Sigmoid colon (tissue), 7 donors: ENCODE data around the gene GEMIN8. TPM values are rescaled to one million over a fixed set of nuclear protein-coding genes. Genes with fewer than 3 reads are reported as not detected.

Experiments used
- DNase-seq: peaks from one replicate; pipeline ENCODE4 v3.0.0-alpha.2; 2019
- H3K27ac ChIP-seq, 4 donors: fragments of 200-600 bp; sonication (generic); one replicate each; pipeline ENCODE4 v1.5.1; 2016 to 2019; ENCODE audit warnings: mild to moderate bottlenecking in 1 of 4
- H3K27me3 ChIP-seq, 3 donors: fragments of 200-600 bp; sonication (generic); one replicate each; pipeline ENCODE4 v1.5.1; 2019; ENCODE audit warnings: mild to moderate bottlenecking in 1 of 3
- H3K36me3 ChIP-seq, 4 donors: fragments of 200-600 bp; sonication (generic); one replicate each; pipeline ENCODE4 v1.5.1; 2016 to 2019
- H3K4me1 ChIP-seq, 4 donors: fragments of 200-600 bp; sonication (generic); one replicate each; pipeline ENCODE4 v1.5.1; 2017 to 2019
- H3K4me3 ChIP-seq, 4 donors: fragments of 200-600 bp; sonication (generic); one replicate each; pipeline ENCODE4 v1.5.1; 2017 to 2019; ENCODE audit warnings: mild to moderate bottlenecking in 2 of 4, moderate library complexity in 1 of 4
- H3K9me3 ChIP-seq, 4 donors: fragments of 200-600 bp in 3 of 4; sonication (generic) in 3 of 4; one replicate each; pipeline versions ENCODE4 v1.5.1 to v1.6.1; 2013 to 2019
- EP300 ChIP-seq, 4 donors: sonication (generic); formaldehyde crosslinking; IDR thresholded peaks; one replicate each; pipeline ENCODE4 v1.6.1; 2017; ENCODE audit warnings: antibody characterized with exemption in 4 of 4
- POLR2A ChIP-seq, 2 donors: fragments of 450-650 bp; IDR thresholded peaks; one replicate each; pipeline ENCODE4 v1.6.1; 2016; ENCODE audit warnings: antibody characterized with exemption in 2 of 2, mild to moderate bottlenecking in 2 of 2, moderate library complexity in 2 of 2
- POLR2AphosphoS5 ChIP-seq, 4 donors: sonication (generic); formaldehyde crosslinking; IDR thresholded peaks; one replicate each; pipeline ENCODE4 v1.6.1; 2017; ENCODE audit warnings: antibody characterized with exemption in 4 of 4
- WGBS, 2 donors: extraction: QIAGEN DNeasy Blood & Tissue Kit; methylation state at CpG; one replicate each; pipeline ENCODE4 v1.1.7; 2013; 5-methylcytosine and 5-hydroxymethylcytosine counted together
- intact Hi-C: fragments of 100-400 bp; cut with DNase I; formaldehyde crosslinking; loops from one replicate; pipeline ENCODE4 v1.15.1; 2023
- polyA plus RNA-seq, 3 donors: library from polyadenylated mRNA; stranded (reverse); fragments of 200-250 nt; gene quantifications; one replicate each; pipeline ENCODE4 v1.2.3, GENCODE V29; 2013
- total RNA-seq, 4 donors: library from RNA; depleted of rRNA; stranded (reverse); fragments of >200 nt; gene quantifications; one replicate each; pipeline ENCODE4 v1.1.0, GENCODE V29; 2016
- TF ChIP-seq, protein P1 (sequence below), 4 experiments: fragments of 450-650 bp in 3 of 4; fragments of 200-600 bp in 1 of 4; IDR thresholded peaks; one replicate each; pipeline ENCODE4 v1.5.1; 2016 to 2019; ENCODE audit warnings: antibody characterized with exemption in 4 of 4, mild to moderate bottlenecking in 3 of 4, moderate library complexity in 2 of 4
- donor health status: healthy with polysubstance abuse.
- donor health status: Bipolar disorder and iron deficiency.
- donor health status: healthy.

The GEMIN8 gene
- total and polyA plus RNA-seq, 7 donors = 9.5 to 28.5 (median 19.3) TPM

- no peak for TF ChIP-seq POLR2AphosphoS5 (IDR thresholded peaks at IDR 0.05)
- TF ChIP-seq, protein P1, sequence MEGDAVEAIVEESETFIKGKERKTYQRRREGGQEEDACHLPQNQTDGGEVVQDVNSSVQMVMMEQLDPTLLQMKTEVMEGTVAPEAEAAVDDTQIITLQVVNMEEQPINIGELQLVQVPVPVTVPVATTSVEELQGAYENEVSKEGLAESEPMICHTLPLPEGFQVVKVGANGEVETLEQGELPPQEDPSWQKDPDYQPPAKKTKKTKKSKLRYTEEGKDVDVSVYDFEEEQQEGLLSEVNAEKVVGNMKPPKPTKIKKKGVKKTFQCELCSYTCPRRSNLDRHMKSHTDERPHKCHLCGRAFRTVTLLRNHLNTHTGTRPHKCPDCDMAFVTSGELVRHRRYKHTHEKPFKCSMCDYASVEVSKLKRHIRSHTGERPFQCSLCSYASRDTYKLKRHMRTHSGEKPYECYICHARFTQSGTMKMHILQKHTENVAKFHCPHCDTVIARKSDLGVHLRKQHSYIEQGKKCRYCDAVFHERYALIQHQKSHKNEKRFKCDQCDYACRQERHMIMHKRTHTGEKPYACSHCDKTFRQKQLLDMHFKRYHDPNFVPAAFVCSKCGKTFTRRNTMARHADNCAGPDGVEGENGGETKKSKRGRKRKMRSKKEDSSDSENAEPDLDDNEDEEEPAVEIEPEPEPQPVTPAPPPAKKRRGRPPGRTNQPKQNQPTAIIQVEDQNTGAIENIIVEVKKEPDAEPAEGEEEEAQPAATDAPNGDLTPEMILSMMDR (IDR thresholded peaks at IDR 0.05) = peak; percentile 33 to 69 (median 48)
- H3K4me1 ChIP-seq = peaks cover 0 to 19% (median 9%) of the 10 kb centered on the region in 4 donors
- no peak overlapping the region for H3K4me3 ChIP-seq
- 1 to 2% methylated on average over 2 of the region's 2 CpGs for WGBS, 2 donors
- no peaks in the 10 kb centered on the region for H3K27me3 ChIP-seq
- no peak for DNase-seq
- intact Hi-C loops = loop anchor here (2.0 to 5.0 kb wide), 4 partner anchors 280 to 840 kb away; partner anchors contain the start of genes FANCB and MOSPD2
- H3K27ac ChIP-seq = no peak overlapping the region
- no peaks in the 10 kb centered on the region for H3K9me3 ChIP-seq
- no peaks in the 10 kb centered on the region for H3K36me3 ChIP-seq
These were observed 2.7 kb upstream of the GEMIN8 start for GRCh38 chrX:14032406-14032805.

DNA sequence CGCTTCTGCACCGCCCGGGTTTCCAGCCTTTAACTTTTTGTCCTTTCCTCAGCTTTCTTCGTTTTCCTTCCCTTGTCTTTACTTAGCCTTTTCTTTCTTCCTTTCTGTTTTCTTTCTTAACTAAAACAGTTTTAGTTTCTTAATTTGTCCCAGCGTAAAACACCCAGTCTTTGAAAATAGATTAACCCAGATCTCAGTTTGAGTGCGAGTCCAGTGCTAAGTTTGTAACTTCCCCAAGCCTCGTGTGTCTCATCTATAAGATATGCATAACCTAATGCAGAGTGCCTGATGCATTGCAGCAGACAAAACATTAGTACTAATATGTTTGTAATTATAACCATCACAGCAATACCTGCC, 460 bp upstream of the GEMIN8 start:
- no peaks in the 10 kb centered on the region for H3K27me3 ChIP-seq
- no peak for DNase-seq
- no peaks in the 10 kb centered on the region for H3K9me3 ChIP-seq
- 0 to 1% methylated on average over 7 of the region's 7 CpGs for WGBS, 2 donors
- H3K36me3 ChIP-seq = no peaks in the 10 kb centered on the region
- H3K4me3 ChIP-seq = peak overlapping the region; percentile 61 to 68 (median 62)
- intact Hi-C loops = loop anchor here (5.0 kb wide), 2 partner anchors 278 to 842 kb away; partner anchors contain the start of genes FANCB and MOSPD2
- peak overlapping the region; percentile 85 to 93 (median 88) for H3K27ac ChIP-seq
- peaks cover 0 to 20% (median 9%) of the 10 kb centered on the region in 4 donors for H3K4me1 ChIP-seq
- TF ChIP-seq, protein P1 (IDR thresholded peaks at IDR 0.05) = no peak
- TF ChIP-seq POLR2A (IDR thresholded peaks at IDR 0.05) (no peak), EP300 (IDR thresholded peaks at IDR 0.05) (no peak), POLR2AphosphoS5 (IDR thresholded peaks at IDR 0.05) (no peak)

GRCh38 chrX:14029039-14029424, 660 bp downstream of the GEMIN8 start:
- no peak for DNase-seq
- Histone ChIP-seq H3K4me1 (peaks cover 0 to 20% (median 9%) of the 10 kb centered on the region in 4 donors), H3K4me3 (peak overlapping the region; percentile 61 to 68 (median 62)), H3K27me3 (no peaks in the 10 kb centered on the region), H3K27ac (peak overlapping the region; percentile 85 to 93 (median 88)), H3K9me3 (no peaks in the 10 kb centered on the region), H3K36me3 (no peaks in the 10 kb centered on the region)
- intact Hi-C loops = loop anchor here (5.0 kb wide), 1 partner anchor 92 kb away; no protein-coding TSS in a partner anchor
- TF ChIP-seq, protein P1 (IDR thresholded peaks at IDR 0.05) = no peak
- no peak for TF ChIP-seq POLR2AphosphoS5 (IDR thresholded peaks at IDR 0.05)
- no peak for TF ChIP-seq EP300 (IDR thresholded peaks at IDR 0.05)
- no peak for TF ChIP-seq POLR2A (IDR thresholded peaks at IDR 0.05)
- WGBS, 2 donors = 0 to 4% methylated on average over 7 of the region's 7 CpGs

DNA sequence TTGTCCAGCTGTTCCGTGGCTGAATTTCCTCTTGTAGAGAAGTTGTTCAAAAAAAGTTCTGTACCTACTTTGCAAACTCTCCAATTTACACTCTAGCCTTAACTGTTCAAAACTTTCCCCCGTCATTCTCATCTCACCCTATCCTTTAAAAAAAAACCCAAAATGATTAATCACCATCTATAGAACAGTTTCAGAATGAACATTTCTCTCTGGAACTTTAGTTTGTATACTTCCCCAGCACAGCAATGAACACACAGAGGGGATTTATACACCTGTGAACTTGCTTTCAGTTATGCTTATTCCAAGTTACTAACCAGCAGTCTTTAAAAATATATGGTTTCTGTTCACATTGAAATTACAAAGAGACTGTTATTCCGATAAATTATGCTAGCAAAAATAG, 1.2 kb downstream of the GEMIN8 start:
- Histone ChIP-seq H3K27ac (peak overlapping the region; percentile 85 to 93 (median 88)), H3K27me3 (no peaks in the 10 kb centered on the region), H3K9me3 (no peaks in the 10 kb centered on the region), H3K4me1 (peaks cover 0 to 20% (median 9%) of the 10 kb centered on the region in 4 donors), H3K36me3 (no peaks in the 10 kb centered on the region), H3K4me3 (peak overlapping the region in 2 of 4 donors; percentile 62 to 68)
- no peak for DNase-seq
- WGBS, 2 donors = 56 to 61% methylated on average over 3 of the region's 3 CpGs
- TF ChIP-seq POLR2A (IDR thresholded peaks at IDR 0.05) (no peak), POLR2AphosphoS5 (IDR thresholded peaks at IDR 0.05) (no peak), EP300 (IDR thresholded peaks at IDR 0.05) (no peak)
- TF ChIP-seq, protein P1 (IDR thresholded peaks at IDR 0.05) = no peak
- intact Hi-C loops = loop anchor here (5.0 kb wide), 1 partner anchor 91 kb away; no protein-coding TSS in a partner anchor
